Osteocyte (in vitro differentiated cells): ENCODE measurements around the gene RIN3. TPM values are rescaled to one million over a fixed set of nuclear protein-coding genes. Genes with fewer than 3 reads are reported as not detected.

ENCODE experiments used
- DNase-seq: peaks from one replicate; pipeline ENCODE4 v3.0.0; 2021; ENCODE audit warnings: mixed read lengths; ENCODE audit not compliant: unreplicated experiment; ENCODE audit errors: extremely low spot score
- H3K27ac Mint-ChIP-seq: one replicate; pipeline ENCODE4 v1.8.0; 2021; ENCODE audit warnings: mild to moderate bottlenecking, mixed read lengths; ENCODE audit not compliant: unreplicated experiment
- H3K27me3 Mint-ChIP-seq: one replicate; pipeline ENCODE4 v1.8.0; 2021; ENCODE audit warnings: mixed read lengths; ENCODE audit not compliant: unreplicated experiment
- H3K36me3 Mint-ChIP-seq: one replicate; pipeline ENCODE4 v1.8.0; 2021; ENCODE audit warnings: mixed read lengths; ENCODE audit not compliant: unreplicated experiment
- H3K4me1 Mint-ChIP-seq: one replicate; pipeline ENCODE4 v1.8.0; 2021; ENCODE audit warnings: mixed read lengths; ENCODE audit not compliant: unreplicated experiment
- H3K4me3 Mint-ChIP-seq: one replicate; pipeline ENCODE4 v1.8.0; 2021; ENCODE audit warnings: mild to moderate bottlenecking, moderate library complexity, mixed read lengths; ENCODE audit not compliant: unreplicated experiment
- H3K9me3 Mint-ChIP-seq: one replicate; pipeline ENCODE4 v1.8.0; 2021; ENCODE audit warnings: mixed read lengths; ENCODE audit not compliant: unreplicated experiment
- CTCF ChIP-seq: fragments of 200-600 bp; sonication (generic); IDR thresholded peaks from 2 replicates; pipeline ENCODE4 v1.5.0; 2021; ENCODE audit warnings: antibody characterized with exemption, mild to moderate bottlenecking, moderate library complexity
- total RNA-seq: library from RNA; stranded (reverse); gene quantifications from 2 replicates; pipeline ENCODE4 v1.2.1, GENCODE V29; 2021

The RIN3 gene
- total RNA-seq, 1 donor from 2014 or later, result 26.7 TPM

DNA sequence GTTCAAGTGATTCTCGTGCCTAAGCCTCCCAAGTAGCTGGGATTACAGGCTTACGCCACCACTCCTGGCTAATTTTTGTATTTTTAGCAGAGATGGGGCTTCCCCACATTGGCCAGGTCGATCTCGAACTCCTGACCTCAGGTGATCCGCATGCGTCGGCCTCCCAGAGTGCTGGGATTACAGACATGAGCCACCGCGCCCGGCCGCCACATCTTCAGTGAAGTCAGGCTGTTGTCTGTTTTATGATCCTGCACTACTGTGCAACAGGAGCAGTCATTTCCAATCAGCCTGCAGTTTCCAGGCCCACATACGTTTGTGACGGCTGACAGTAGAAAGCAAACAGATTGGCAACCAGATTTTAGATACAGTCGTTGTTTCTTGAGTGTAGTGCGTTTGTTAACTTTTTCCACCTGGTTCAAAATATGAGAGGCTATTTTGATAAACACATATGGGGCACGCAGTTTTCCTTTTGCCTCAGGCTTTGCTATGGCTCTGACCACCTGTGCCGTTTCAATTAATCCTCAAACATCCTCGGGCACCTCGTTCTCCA lies 160.1 kb downstream of the RIN3 start:
- Mint-ChIP-seq H3K27ac (no peak overlapping the region), H3K9me3 (no peaks in the 10 kb centered on the region), H3K36me3 (peaks cover 17% of the 10 kb centered on the region), H3K27me3 (no peaks in the 10 kb centered on the region), H3K4me1 (peaks cover 10% of the 10 kb centered on the region), H3K4me3 (no peak overlapping the region)
- DNase-seq, result no peak
- no peak for TF ChIP-seq CTCF

DNA sequence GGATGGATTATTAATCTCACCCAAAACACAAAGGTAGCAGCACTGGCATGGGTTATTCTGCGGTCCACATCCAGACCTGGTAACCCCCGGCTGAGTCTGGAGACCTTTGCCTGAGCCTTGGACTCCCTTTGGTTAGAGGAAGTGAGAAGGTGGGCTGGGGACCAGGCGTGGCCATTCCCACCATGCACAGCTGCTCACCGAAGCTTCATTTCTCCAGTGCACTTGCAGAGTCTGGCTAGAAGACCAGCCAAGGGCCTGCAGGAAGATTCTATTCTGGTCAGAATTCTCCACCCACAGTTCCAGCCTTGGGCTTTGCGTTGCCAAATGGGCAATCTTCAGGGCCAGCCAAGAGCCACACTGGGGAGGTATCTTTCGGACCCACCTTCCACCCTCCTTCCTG lies 161.8 kb downstream of the RIN3 start:
- Mint-ChIP-seq H3K27me3 (no peaks in the 10 kb centered on the region), H3K4me1 (peaks cover 2% of the 10 kb centered on the region)

DNA sequence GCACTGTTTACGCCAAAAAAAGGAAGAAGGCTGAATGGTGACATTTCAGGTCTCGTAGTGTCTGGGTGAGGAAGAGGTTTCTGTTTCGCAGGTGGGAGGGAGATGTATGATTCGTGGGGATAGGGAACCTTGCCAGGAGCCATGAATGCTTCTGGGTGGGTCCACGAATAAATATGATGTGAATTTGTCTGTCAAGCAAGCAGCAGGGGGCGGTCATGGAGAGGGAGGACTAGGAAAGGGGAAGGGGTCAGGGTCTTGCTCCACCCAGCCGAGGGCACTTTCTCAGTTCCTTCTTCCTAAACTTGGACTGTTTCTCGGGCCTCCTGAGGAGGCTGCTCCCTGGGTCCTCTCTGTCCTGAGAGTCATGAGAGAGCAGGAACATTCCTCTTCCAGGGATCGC lies 162.4 kb downstream of the RIN3 start:
- H3K27me3 Mint-ChIP-seq, result no peaks in the 10 kb centered on the region
- peaks cover under 1% of the 10 kb centered on the region for H3K4me1 Mint-ChIP-seq
- peaks cover 20% of the 10 kb centered on the region for H3K36me3 Mint-ChIP-seq
- DNase-seq, result no peak
- no peak for TF ChIP-seq CTCF
- H3K9me3 Mint-ChIP-seq, result no peaks in the 10 kb centered on the region
- H3K27ac Mint-ChIP-seq, result no peak overlapping the region
- no peak overlapping the region for H3K4me3 Mint-ChIP-seq

More for the DNA sequence above, 161.8 kb downstream of the RIN3 start:
- DNase-seq, result no peak
- no peak for TF ChIP-seq CTCF
- no peaks in the 10 kb centered on the region for H3K9me3 Mint-ChIP-seq
- H3K4me3 Mint-ChIP-seq, result no peak overlapping the region
- H3K27ac Mint-ChIP-seq, result no peak overlapping the region
- H3K36me3 Mint-ChIP-seq, result peaks cover 20% of the 10 kb centered on the region

GRCh38 chr14:92676403-92677086 lies 163.0 kb downstream of the RIN3 start:
- H3K36me3 Mint-ChIP-seq, result peaks cover 23% of the 10 kb centered on the region
- no peaks in the 10 kb centered on the region for H3K27me3 Mint-ChIP-seq
- H3K4me3 Mint-ChIP-seq, result no peak overlapping the region
- DNase-seq, result no peak
- peaks cover 5% of the 10 kb centered on the region for H3K4me1 Mint-ChIP-seq
- TF ChIP-seq CTCF, result no peak
- no peaks in the 10 kb centered on the region for H3K9me3 Mint-ChIP-seq
- H3K27ac Mint-ChIP-seq, result no peak overlapping the region

DNA sequence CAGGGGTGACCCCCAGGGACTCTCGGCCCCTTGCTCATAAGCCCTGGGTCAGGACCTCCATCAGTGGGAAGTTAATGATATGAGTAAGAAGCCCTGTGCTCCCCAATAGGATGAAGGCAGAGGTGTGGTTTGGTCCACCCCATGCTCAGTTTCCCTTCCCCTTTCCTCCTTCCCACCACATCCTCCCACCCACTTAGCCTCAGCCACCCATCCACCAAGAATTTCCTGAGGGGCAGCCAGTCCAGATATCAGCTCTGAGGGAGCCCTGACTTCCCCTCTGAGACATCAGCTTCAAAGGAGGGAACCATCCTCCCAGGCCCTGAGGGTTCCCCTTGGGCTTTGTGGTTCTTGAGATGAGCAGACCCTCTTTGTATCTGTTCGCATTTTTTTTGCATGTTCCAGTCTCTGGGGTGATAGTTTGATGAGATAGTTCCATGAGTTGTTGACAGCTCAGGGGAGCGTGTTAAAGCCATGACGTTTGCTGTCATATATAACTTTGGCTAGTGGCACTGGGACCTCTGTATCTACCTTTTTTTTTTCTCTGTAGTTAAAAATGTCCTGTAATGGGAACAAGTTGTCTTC lies 163.6 kb downstream of the RIN3 start:
- no peak overlapping the region for H3K4me3 Mint-ChIP-seq
- H3K36me3 Mint-ChIP-seq, result peaks cover 23% of the 10 kb centered on the region
- peaks cover 5% of the 10 kb centered on the region for H3K4me1 Mint-ChIP-seq
- no peaks in the 10 kb centered on the region for H3K9me3 Mint-ChIP-seq
- no peak for TF ChIP-seq CTCF
- DNase-seq, result no peak
- H3K27ac Mint-ChIP-seq, result no peak overlapping the region
- H3K27me3 Mint-ChIP-seq, result no peaks in the 10 kb centered on the region
